ENCODE data around the gene MTARC2.

GRCh38 chr1:220785166-220786056 lies 37.3 kb downstream of the MTARC2 start:
- TF ChIP-seq POLR2A (IDR thresholded peaks at IDR 0.05) (no peak), CTCF (IDR thresholded peaks at IDR 0.05 in 8 of 11, conservative IDR thresholded peaks at IDR 0.05 in 3 of 11) (no peak)

Data from spleen (tissue), 7 donors.